Measurements from ENCODE around the gene RGP1.

RGP1 gene

GRCh38 chr9:35740243-35740642 lies 8.8 kb upstream of the RGP1 start:
- no peak for DNase-seq

- DNase-seq = no peak
Observed at GRCh38 chr9:35741740-35742139, 7.3 kb upstream of the RGP1 start.

GRCh38 chr9:35743452-35743851 lies 5.6 kb upstream of the RGP1 start:
- DNase-seq = no peak

GRCh38 chr9:35743880-35744518 lies 5.1 kb upstream of the RGP1 start:
- no peak for DNase-seq

GRCh38 chr9:35745569-35745968 lies 3.5 kb upstream of the RGP1 start:
- DNase-seq = no peak

- DNase-seq = no peak
Observed at GRCh38 chr9:35746583-35746982, 2.5 kb upstream of the RGP1 start.

GRCh38 chr9:35748242-35748857 lies 737 bp upstream of the RGP1 start:
- DNase-seq = peak in 1 of 51 donors; percentile 43

GRCh38 chr9:35749515-35750255 lies 598 bp downstream of the RGP1 start:
- DNase-seq = peak in 13 of 51 donors; percentile 23 to 68 (median 51)

GRCh38 chr9:35750256-35750531 lies 1.1 kb downstream of the RGP1 start:
- DNase-seq = peak in 2 of 51 donors; percentile 3 to 55

GRCh38 chr9:35753466-35753865 lies 4.4 kb downstream of the RGP1 start:
- DNase-seq = no peak

- no peak for DNase-seq
Observed at GRCh38 chr9:35754264-35754663, 5.2 kb downstream of the RGP1 start, which contains the start of gene MSMP. Gene MSMP (minus strand): TSS chr9:35754276. CDS start chr9:35754129, 147 bp downstream.

- no peak for DNase-seq
Observed at GRCh38 chr9:35755071-35755470, 6.0 kb downstream of the RGP1 start.

GRCh38 chr9:35756275-35757225 lies 7.5 kb downstream of the RGP1 start:
- DNase-seq = peak in 44 of 51 donors; percentile 22 to 91 (median 60)

GRCh38 chr9:35757226-35757891 lies 8.3 kb downstream of the RGP1 start:
- peak in 25 of 51 donors; percentile 12 to 78 (median 43) for DNase-seq

- no peak for DNase-seq
Observed at GRCh38 chr9:35757892-35758275, 8.8 kb downstream of the RGP1 start.

GRCh38 chr9:35758475-35759050 lies 9.5 kb downstream of the RGP1 start:
- DNase-seq = no peak

- no peak for DNase-seq
Observed at GRCh38 chr9:35759795-35760194, 10.7 kb downstream of the RGP1 start.

- peak in 2 of 51 donors; percentile 7 to 11 for DNase-seq
Observed at GRCh38 chr9:35760651-35761050, 11.6 kb downstream of the RGP1 start.

- DNase-seq = no peak
Observed at GRCh38 chr9:35763181-35763580, 14.1 kb downstream of the RGP1 start.

GRCh38 chr9:35763803-35764202 lies 14.7 kb downstream of the RGP1 start:
- DNase-seq = no peak

GRCh38 chr9:35766997-35767396 lies 17.9 kb downstream of the RGP1 start:
- no peak for DNase-seq
